Loucy (cell line): ENCODE measurements around the gene HSH2D.

ENCODE experiments used
- EZH2phosphoT487 ChIP-seq: fragments of 200-600 bp; IDR thresholded peaks from 2 replicates; pipeline ENCODE4 v1.6.1; 2018; ENCODE audit warnings: antibody characterized with exemption, mild to moderate bottlenecking, moderate library complexity, borderline replicate concordance
- TF ChIP-seq, protein P1 (sequence below): fragments of 200-600 bp; sonication (generic); conservative IDR thresholded peaks from 2 replicates; pipeline ENCODE4 v1.5.1; 2014; ENCODE audit warnings: mild to moderate bottlenecking, antibody characterized with exemption, low read length

- TF ChIP-seq, protein P1, sequence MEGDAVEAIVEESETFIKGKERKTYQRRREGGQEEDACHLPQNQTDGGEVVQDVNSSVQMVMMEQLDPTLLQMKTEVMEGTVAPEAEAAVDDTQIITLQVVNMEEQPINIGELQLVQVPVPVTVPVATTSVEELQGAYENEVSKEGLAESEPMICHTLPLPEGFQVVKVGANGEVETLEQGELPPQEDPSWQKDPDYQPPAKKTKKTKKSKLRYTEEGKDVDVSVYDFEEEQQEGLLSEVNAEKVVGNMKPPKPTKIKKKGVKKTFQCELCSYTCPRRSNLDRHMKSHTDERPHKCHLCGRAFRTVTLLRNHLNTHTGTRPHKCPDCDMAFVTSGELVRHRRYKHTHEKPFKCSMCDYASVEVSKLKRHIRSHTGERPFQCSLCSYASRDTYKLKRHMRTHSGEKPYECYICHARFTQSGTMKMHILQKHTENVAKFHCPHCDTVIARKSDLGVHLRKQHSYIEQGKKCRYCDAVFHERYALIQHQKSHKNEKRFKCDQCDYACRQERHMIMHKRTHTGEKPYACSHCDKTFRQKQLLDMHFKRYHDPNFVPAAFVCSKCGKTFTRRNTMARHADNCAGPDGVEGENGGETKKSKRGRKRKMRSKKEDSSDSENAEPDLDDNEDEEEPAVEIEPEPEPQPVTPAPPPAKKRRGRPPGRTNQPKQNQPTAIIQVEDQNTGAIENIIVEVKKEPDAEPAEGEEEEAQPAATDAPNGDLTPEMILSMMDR, result peak; percentile 61
- no peak for TF ChIP-seq EZH2phosphoT487
Observed at GRCh38 chr19:16117594-16118033, 25.9 kb upstream of the HSH2D start.
